Suppressor macrophage (primary cell): ENCODE data around the gene USP43.
A peak's percentile ranks its signal among the peaks of the same experiment; 100 is the strongest.
"Not testable (repeated sequence)": the region's sequence is repeated elsewhere in the genome, so short reads cannot be mapped to it uniquely, and the experiment has no call there.

Experiments
- DNase-seq, 4 experiments: peaks; one replicate each; pipeline ENCODE4 v3.0.0-alpha.2; 2020 to 2022
- total RNA-seq, 17 experiments: gene quantifications; one replicate each; lab custom pipeline; 2026; ENCODE audit warnings: mixed read lengths in 6 of 17, inconsistent platforms in 3 of 17; lab: John Stamatoyannopoulos, UW

The USP43 gene, protein sequence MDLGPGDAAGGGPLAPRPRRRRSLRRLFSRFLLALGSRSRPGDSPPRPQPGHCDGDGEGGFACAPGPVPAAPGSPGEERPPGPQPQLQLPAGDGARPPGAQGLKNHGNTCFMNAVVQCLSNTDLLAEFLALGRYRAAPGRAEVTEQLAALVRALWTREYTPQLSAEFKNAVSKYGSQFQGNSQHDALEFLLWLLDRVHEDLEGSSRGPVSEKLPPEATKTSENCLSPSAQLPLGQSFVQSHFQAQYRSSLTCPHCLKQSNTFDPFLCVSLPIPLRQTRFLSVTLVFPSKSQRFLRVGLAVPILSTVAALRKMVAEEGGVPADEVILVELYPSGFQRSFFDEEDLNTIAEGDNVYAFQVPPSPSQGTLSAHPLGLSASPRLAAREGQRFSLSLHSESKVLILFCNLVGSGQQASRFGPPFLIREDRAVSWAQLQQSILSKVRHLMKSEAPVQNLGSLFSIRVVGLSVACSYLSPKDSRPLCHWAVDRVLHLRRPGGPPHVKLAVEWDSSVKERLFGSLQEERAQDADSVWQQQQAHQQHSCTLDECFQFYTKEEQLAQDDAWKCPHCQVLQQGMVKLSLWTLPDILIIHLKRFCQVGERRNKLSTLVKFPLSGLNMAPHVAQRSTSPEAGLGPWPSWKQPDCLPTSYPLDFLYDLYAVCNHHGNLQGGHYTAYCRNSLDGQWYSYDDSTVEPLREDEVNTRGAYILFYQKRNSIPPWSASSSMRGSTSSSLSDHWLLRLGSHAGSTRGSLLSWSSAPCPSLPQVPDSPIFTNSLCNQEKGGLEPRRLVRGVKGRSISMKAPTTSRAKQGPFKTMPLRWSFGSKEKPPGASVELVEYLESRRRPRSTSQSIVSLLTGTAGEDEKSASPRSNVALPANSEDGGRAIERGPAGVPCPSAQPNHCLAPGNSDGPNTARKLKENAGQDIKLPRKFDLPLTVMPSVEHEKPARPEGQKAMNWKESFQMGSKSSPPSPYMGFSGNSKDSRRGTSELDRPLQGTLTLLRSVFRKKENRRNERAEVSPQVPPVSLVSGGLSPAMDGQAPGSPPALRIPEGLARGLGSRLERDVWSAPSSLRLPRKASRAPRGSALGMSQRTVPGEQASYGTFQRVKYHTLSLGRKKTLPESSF
- 0.13 to 3.5 (median 0.68) reads per million in 17 experiments for total RNA-seq

- peak; percentile 17 to 43 (median 25) for DNase-seq
Observed at GRCh38 chr17:9644910-9645751, at the start of gene USP43. Gene USP43 (plus strand): TSS chr17:9645517. CDS start chr17:9645633, 116 bp downstream.

DNA sequence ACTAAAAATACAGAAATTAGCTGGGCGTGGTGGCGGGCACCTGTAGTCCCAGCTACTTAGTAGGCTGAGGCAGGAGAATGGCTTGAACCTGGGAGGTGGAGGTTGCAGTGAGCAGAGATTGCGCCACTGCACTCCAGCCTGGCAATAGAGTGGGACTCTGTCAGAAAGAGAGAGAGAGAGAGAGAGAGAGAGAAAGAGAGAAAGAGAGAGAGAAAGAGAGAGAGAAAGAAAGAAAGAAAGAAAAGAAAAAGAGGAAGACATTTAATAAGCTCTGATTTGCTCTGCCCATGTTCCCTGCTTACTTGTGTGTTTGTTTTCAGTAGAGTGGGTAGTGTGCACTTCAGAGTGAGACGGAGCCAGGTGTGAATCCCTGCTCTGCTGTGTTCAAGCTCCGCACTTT is 47.7 kb upstream of the USP43 start:
- not testable (repeated sequence) for DNase-seq

- DNase-seq = no peak
Observed at GRCh38 chr17:9598661-9599060, 46.7 kb upstream of the USP43 start.

GRCh38 chr17:9604583-9604982 is 40.7 kb upstream of the USP43 start:
- DNase-seq = not testable (repeated sequence)

DNA sequence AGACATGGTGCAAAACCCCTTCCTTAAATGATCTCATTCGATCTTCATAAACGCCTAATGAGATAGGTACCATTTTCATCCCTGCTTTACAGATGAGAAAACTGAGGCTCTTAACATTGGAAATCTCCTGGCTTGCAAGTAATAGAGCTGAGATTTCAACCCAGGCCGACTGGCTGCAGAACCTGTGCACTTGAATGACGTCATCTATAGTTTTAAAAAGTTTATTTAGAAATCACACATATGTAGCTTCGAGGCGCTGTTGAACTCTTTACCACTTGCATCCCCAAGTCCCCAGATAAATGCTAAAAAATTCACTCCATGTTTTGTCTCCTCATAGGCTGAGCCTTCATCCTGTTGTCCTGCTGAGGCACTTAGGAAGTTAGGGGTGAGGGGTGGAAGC is 38.9 kb upstream of the USP43 start:
- DNase-seq = no peak

DNA sequence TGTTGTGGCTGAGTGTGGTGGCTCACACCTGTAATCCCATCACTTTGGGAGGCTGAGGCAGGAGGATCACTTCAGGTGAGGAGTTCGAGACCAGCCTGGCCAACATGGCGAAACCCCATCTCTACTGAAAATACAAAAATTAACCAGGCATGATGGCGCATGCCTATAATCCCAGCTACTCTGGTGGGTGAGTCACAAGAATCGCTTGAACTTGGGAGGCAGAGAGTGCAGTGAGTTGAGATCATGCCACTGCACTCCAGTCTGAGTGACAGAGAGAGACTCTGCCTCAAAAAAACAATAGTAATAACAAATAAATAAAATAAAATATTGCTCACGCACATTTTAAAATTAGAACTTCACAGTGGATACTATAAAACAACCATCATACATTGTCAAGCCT is 38.3 kb upstream of the USP43 start:
- not testable (repeated sequence) for DNase-seq

DNA sequence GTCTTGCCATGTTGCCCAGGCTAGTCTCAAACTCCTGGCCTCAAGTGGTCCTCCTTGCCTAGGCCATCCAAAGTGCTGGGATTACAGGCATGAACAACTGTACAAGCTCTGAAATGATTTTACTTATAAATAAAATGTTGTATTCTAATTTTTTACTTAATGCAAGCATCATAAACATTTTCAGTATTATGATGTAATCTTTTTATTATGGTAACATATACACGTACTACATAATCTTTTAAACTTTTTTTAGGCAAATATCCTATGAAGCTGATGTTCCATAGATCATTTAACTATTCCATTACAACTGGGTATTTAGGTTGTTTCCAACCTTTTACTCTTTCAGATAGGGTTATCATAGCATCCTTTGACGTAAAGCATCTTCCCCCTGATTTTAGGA is 33.8 kb upstream of the USP43 start:
- DNase-seq = no peak

- DNase-seq = no peak
Observed at GRCh38 chr17:9612006-9612405, 33.3 kb upstream of the USP43 start.

GRCh38 chr17:9615486-9615885 is 29.8 kb upstream of the USP43 start:
- DNase-seq = peak in 2 of 4 experiments; percentile 11 to 24

DNA sequence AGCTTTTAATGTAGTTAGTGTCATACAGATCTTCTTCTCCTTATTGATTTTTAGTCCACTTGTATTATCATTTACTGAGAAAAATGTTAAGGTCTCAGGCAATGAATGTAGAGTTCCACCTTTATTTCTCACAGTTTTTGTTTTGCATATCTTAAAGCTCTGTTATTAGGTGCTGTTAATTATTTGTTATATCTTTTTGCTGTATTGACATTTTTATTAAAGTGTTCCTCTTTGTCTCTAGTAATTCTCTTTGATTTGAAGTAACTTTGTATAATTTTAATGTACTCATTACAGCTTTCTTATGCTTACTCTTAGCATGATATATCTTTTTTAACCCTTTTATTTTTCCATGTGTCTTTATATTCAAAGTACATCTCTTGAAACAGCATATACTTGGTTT is 22.4 kb upstream of the USP43 start:
- no peak for DNase-seq

- DNase-seq = no peak
Observed at GRCh38 chr17:9628509-9628908, 16.8 kb upstream of the USP43 start.

- DNase-seq = no peak
Observed at GRCh38 chr17:9632741-9633140, 12.6 kb upstream of the USP43 start.

GRCh38 chr17:9635340-9635739 is 10.0 kb upstream of the USP43 start:
- no peak for DNase-seq

DNA sequence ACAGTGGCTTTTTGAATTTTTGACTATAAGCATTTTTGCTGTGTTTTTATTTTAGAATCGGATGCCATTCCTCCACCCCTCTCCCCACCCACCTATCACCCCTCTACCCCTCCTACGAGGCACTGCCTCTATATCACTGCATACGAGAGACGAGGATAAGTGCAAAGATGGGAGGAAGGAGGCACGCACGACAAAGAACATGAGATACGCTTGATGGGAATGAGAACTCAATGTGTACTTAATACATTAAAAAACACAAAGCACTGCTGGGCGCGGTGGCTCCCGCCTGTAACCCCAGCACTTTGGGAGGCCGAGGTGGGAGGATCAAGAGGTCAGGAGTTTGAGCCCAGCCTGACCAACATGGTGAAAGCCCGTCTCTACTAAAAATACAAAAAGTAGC is 8.8 kb upstream of the USP43 start:
- no peak for DNase-seq

GRCh38 chr17:9640388-9640787 is 4.9 kb upstream of the USP43 start:
- not testable (repeated sequence) for DNase-seq

DNA sequence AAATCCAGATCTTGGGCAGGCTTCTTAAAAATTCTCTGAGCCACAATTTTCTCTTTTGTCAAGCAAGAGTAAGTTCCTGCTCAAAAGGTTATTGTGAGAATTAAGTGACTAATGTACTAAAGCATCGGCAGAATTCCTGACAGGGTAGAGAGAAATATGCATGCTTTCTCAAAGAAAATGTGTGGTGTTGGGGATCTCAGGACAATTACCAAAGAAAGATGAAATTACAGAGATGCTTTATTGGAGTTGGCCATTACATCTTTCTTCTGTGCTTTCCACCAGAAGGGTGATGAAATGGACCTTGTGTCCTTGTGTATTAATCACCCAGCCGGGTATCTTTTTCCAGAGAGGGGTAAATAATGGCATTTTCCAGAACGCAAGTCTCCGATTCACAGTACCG is 1.7 kb upstream of the USP43 start:
- no peak for DNase-seq

DNA sequence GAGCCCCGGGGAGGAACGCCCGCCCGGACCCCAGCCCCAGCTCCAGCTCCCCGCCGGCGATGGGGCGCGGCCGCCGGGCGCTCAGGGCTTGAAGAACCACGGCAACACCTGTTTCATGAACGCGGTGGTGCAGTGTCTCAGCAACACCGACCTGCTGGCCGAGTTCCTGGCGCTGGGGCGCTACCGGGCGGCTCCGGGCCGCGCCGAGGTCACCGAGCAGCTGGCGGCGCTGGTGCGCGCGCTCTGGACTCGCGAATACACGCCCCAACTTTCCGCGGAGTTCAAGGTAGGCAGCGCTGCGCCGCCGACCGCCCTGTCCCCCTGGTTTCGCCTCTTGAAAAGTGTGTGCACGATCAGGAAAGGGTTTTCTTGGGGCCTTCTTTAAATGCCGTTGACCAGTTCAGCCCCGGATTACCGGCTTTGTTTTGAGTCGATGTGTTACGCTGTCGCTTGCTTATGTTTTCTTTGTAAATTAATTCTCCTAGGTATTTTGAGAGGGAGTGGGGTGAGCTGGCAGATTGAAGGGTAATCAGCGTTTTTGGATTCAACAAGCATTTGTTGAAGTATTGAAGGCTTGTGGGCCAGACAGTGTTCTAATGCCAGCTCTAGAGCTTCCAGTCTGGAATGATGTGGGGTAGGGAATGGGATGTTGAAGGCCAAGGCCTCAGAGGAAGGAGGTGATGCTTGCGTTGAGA is 681 bp downstream of the USP43 start:
- peak; percentile 26 to 61 (median 42) for DNase-seq

DNA sequence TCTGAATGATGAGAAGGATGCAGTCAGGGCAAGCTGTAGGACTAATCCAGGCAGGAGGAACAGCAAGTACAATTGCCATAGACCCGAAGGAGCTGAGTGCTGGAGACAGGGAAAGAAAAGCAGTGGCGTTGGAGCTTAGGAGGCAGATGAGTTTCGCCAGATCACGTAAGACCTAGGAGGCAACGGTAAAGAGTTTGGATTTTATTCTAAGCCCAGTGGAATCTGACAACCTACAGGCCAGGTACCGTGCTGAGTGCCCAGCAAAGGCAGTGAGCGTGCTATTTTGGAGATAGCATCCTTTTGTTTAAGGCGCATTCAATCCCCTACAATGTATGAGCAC is 1.2 kb downstream of the USP43 start:
- no peak for DNase-seq

- DNase-seq = no peak
Observed at GRCh38 chr17:9647014-9647413, 1.7 kb downstream of the USP43 start.

DNA sequence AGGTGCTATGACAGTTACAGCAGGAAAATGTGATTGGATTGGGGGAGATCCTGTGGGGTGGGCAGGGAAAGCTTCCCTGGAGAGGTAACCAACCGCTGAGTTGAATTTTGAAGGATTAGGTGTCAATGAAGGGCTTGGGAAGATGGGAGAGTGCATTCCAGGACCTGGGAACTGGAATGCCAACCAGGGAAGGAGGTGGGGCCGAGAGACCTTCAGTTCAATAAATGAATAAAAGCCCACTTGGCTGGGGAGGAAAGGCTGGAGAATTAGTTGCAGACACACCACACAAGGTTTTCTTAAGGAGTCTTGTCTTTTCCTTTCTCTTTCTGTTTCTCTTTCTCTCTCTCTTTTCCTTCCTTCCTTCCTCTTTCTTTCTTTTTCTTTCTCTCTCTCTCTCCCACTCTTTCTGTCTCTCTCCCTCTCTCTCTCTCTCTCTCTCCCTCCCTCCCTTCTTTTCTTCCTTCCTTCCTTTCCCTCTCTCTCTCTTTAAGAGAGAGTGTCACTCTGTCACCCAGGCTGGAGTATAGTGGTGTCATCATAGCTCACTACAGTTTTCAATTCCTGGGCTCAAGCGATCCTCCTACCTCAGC is 3.3 kb downstream of the USP43 start:
- no peak for DNase-seq

DNA sequence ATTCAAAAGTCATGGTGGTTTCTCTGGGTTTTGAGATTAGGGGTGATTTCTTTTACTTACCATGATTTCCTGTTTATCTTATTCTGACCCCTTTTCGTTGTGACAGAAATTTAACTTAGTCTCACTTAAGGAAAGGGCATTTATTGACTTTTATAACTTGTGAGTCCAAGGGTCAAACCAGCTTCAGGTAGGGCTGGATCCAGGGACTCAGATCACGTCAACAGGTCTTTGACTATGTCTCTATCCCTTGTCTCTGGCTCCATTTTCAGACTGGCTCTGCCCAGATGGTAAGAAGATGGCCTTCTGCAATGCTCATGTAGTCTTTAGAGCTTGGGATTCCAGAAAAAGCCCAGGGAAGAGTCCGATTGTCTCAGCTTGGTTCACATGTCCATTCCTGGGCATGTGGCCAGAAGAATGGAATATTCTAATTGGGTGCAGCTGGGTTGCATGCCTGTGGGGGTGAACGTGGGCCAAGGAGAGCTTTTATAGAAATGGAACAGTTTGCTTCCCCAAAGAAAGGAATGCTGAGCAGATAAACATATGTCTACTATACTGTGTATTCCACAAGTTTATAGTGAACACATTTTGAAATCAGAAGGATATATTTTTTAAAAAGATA is 13.4 kb downstream of the USP43 start:
- DNase-seq = no peak
